Measurements from ENCODE around the gene CDADC1. TPM values are rescaled to one million over a fixed set of nuclear protein-coding genes. Genes with fewer than 3 reads are reported as not detected.

CDADC1 gene
- total RNA-seq, 3 donors from 2014 or later: 7.6 to 14.1 (median 7.9) TPM

GRCh38 chr13:49251326-49251725 is 3.6 kb downstream of the CDADC1 start:
- DNase-seq: no peak
- intact Hi-C loops (cut with DNase I, micrococcal nuclease): no loop called here
- Histone ChIP-seq H3K36me3 (ENCODE audit: low read depth) (no peaks in the 10 kb centered on the region), H3K4me3 (no peak overlapping the region), H3K4me1 (ENCODE audit: low read depth) (peaks cover 7% of the 10 kb centered on the region), H3K9me3 (no peaks in the 10 kb centered on the region)
- no peak for ATAC-seq
- no peak for TF ChIP-seq CTCF (IDR thresholded peaks at IDR 0.05)

- ATAC-seq (peak; percentile 74), DNase-seq (peak in 1 of 3 donors; percentile 14)
- no peak for TF ChIP-seq CTCF (IDR thresholded peaks at IDR 0.05)
Observed at GRCh38 chr13:49253310-49253709, 5.6 kb downstream of the CDADC1 start.

GRCh38 chr13:49254007-49254406 is 6.3 kb downstream of the CDADC1 start:
- H3K9me3 ChIP-seq: no peaks in the 10 kb centered on the region
- H3K4me1 ChIP-seq (ENCODE audit: low read depth): peaks cover 2% of the 10 kb centered on the region
- no peak for DNase-seq
- H3K4me3 ChIP-seq: no peak overlapping the region
- intact Hi-C loops (cut with DNase I, micrococcal nuclease): no loop called here
- ATAC-seq: no peak
- no peak for TF ChIP-seq CTCF (IDR thresholded peaks at IDR 0.05)
- no peaks in the 10 kb centered on the region for H3K36me3 ChIP-seq (ENCODE audit: low read depth)

More at GRCh38 chr13:49253310-49253709, 5.6 kb downstream of the CDADC1 start:
- Histone ChIP-seq H3K36me3 (ENCODE audit: low read depth) (no peaks in the 10 kb centered on the region), H3K9me3 (no peaks in the 10 kb centered on the region), H3K4me3 (no peak overlapping the region), H3K4me1 (ENCODE audit: low read depth) (peaks cover 7% of the 10 kb centered on the region)
- intact Hi-C loops (cut with DNase I, micrococcal nuclease): no loop called here

GRCh38 chr13:49256841-49257240 is 9.1 kb downstream of the CDADC1 start:
- Histone ChIP-seq H3K9me3 (no peaks in the 10 kb centered on the region), H3K4me3 (no peak overlapping the region), H3K4me1 (ENCODE audit: low read depth) (no peaks in the 10 kb centered on the region), H3K36me3 (ENCODE audit: low read depth) (no peaks in the 10 kb centered on the region)
- no peak for TF ChIP-seq CTCF (IDR thresholded peaks at IDR 0.05)
- ATAC-seq (no peak), DNase-seq (no peak)
- intact Hi-C loops (cut with DNase I, micrococcal nuclease): no loop called here

GRCh38 chr13:49258089-49258796 is 10.5 kb downstream of the CDADC1 start:
- H3K4me1 ChIP-seq (ENCODE audit: low read depth): no peaks in the 10 kb centered on the region
- intact Hi-C loops (cut with DNase I, micrococcal nuclease): no loop called here
- H3K4me3 ChIP-seq: no peak overlapping the region
- ATAC-seq: no peak
- TF ChIP-seq CTCF (IDR thresholded peaks at IDR 0.05): no peak
- no peak for DNase-seq
- no peaks in the 10 kb centered on the region for H3K36me3 ChIP-seq (ENCODE audit: low read depth)
- H3K9me3 ChIP-seq: no peaks in the 10 kb centered on the region

All from mucosa of descending colon (tissue), 3 donors.